K562 (cell line): ENCODE data around the gene NEB.

Source experiments
- BCLAF1 ChIP-seq, 2 experiments: fragments of 450-650 bp in 1 of 2; IDR thresholded peaks; 2 replicates each; pipeline ENCODE4 v1.6.1; 2011 to 2017; ENCODE audit warnings: low read depth in 2 of 2, antibody characterized with exemption in 1 of 2, borderline replicate concordance in 1 of 2, low read length in 1 of 2, mild to moderate bottlenecking in 1 of 2, mixed read lengths in 1 of 2; ENCODE audit not compliant: control insufficient read depth in 1 of 2
- CTCF ChIP-seq, 3 experiments: IDR thresholded peaks in 2 of 3; conservative IDR thresholded peaks in 1 of 3; 2 replicates each; pipeline ENCODE4 v1.5.1; 2011 to 2012; ENCODE audit warnings: low read length in 3 of 3, mild to moderate bottlenecking in 3 of 3, control low read depth in 2 of 3, improper control_type of control experiment in 1 of 3, inconsistent platforms in 1 of 3, low read depth in 1 of 3, mixed read lengths in 1 of 3, moderate library complexity in 1 of 3; ENCODE audit not compliant: insufficient read depth in 2 of 3
- EP300 ChIP-seq: IDR thresholded peaks from 2 replicates; pipeline ENCODE4 v1.6.1; 2012; ENCODE audit warnings: low read length, improper control_type of control experiment
- EZH2 ChIP-seq: IDR thresholded peaks from 2 replicates; pipeline ENCODE4 v1.6.1; 2012; ENCODE audit warnings: low read depth, mild to moderate bottlenecking, inconsistent platforms, low read length, borderline replicate concordance
- GABPB1 ChIP-seq: sonication (generic); formaldehyde crosslinking; IDR thresholded peaks from 2 replicates; pipeline ENCODE4 v1.8.0; 2022; ENCODE audit warnings: mild to moderate bottlenecking, missing genetic modification reagents
- KLF13 ChIP-seq: fragments of 450-650 bp; IDR thresholded peaks from 2 replicates; pipeline ENCODE4 v1.6.1; 2016; ENCODE audit warnings: missing genetic modification characterization, low read depth, mild to moderate bottlenecking, missing compliant biosample characterization, moderate library complexity, borderline replicate concordance

GRCh38 chr2:151721161-151721560 is 13.1 kb downstream of the NEB start:
- TF ChIP-seq BCLAF1 (IDR thresholded peaks at IDR 0.05; ENCODE audit: borderline replicate concordance in 1 of 2, control insufficient read depth in 1 of 2, low read depth in 2 of 2, low read length in 1 of 2) (no peak), EZH2 (no peak), GABPB1 (CRISPR knock-in tag) (no peak), CTCF (IDR thresholded peaks at IDR 0.05 in 2 of 3, conservative IDR thresholded peaks at IDR 0.05 in 1 of 3; ENCODE audit: insufficient read depth in 2 of 3, low read depth in 1 of 3, low read length in 3 of 3) (no peak), KLF13 (tag) (no peak), EP300 (no peak)
